ENCODE measurements around the gene KRTAP10-4. TPM values are rescaled to one million over a fixed set of nuclear protein-coding genes. Genes with fewer than 3 reads are reported as not detected.

The KRTAP10-4 gene
- polyA plus RNA-seq, 2 of the 4 experiments (the other 2 are of a cell fraction), result not detected

DNA sequence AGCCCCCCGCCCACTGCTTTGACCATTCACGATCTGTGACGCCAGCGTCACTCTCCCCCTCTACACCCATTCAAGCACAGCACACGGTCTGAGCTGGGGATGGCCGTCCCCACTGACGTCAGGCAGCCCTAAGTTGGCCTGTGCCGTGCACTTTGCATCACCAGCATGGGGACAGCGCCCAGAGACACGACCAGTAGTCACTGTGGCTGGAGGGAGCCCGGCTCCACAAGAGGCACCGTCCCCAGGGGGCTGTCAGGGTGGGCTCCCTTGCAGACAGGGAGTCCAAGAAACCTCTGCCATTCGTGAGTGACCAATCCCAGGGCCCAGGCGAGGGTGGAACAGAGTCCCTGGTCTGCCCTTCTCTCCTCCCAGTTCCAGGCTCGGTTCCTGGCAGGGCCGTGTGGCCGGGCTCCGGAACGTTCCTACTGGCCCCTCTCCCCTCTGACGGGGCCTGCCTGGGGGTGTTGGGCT, 40.7 kb downstream of the KRTAP10-4 start:
- CTCF ChIA-PET, result no interaction called here
- ATAC-seq, result no peak; a peak in 1 of 6 replicates

DNA sequence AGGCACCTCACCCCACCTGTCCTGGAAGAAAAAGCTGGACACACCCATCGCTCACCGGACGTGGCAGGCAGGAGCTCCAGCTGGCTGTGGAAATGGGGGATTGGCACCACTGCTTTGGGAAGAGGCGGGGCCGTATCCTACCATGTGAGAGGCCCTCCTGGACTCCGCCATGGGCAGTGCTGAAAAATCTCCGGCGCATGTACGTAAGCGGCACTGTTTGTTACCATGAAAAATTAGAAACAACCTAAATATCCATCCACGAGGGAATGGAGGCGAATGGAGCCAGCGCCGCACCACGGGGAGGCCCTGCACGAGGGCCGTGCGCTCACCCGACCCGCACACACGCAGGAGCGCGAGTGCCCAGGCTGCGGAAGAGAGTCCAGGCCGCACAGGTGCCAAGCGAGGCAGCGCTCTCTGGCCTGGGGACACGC, 41.4 kb downstream of the KRTAP10-4 start:
- DNase-seq (ENCODE audit: low read depth in 1 of 2, low spot score in 1 of 2), result no peak
- no peak for FAIRE-seq
- no peak for ATAC-seq
- CTCF ChIA-PET, result interaction anchor here (0.6 kb wide), 2 partner anchors 24 to 62 kb away, joined by 3 to 5 read pairs; no protein-coding TSS in a partner anchor
- Histone ChIP-seq H3K27ac (no peak overlapping the region), H3K4me1 (no peaks in the 10 kb centered on the region), H3K9me3 (peaks cover 5% of the 10 kb centered on the region; the same call in 1 of the 3 replicates), H3K4me2 (no peak overlapping the region), H3K4me3 (no peak overlapping the region)
- TF ChIP-seq ZFP36 (IDR thresholded peaks at IDR 0.05; ENCODE audit: borderline replicate concordance, partially characterized antibody), result no peak
- TF ChIP-seq, protein P1, sequence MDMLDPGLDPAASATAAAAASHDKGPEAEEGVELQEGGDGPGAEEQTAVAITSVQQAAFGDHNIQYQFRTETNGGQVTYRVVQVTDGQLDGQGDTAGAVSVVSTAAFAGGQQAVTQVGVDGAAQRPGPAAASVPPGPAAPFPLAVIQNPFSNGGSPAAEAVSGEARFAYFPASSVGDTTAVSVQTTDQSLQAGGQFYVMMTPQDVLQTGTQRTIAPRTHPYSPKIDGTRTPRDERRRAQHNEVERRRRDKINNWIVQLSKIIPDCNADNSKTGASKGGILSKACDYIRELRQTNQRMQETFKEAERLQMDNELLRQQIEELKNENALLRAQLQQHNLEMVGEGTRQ (IDR thresholded peaks at IDR 0.05), result no peak
- no peak for TF ChIP-seq NFE2L2 (conservative IDR thresholded peaks at IDR 0.05; ENCODE audit: low read length)
- TF ChIP-seq, protein P2, sequence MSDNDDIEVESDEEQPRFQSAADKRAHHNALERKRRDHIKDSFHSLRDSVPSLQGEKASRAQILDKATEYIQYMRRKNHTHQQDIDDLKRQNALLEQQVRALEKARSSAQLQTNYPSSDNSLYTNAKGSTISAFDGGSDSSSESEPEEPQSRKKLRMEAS (IDR thresholded peaks at IDR 0.05), result no peak
- no peak for TF ChIP-seq RAD21 (conservative IDR thresholded peaks at IDR 0.05 in 1 of 2, IDR thresholded peaks at IDR 0.05 in 1 of 2)
- no peak for TF ChIP-seq CBX2 (IDR thresholded peaks at IDR 0.05; ENCODE audit: borderline replicate concordance, low read depth)
- TF ChIP-seq FOSL2 (IDR thresholded peaks at IDR 0.05), result no peak
- no peak for TF ChIP-seq FOSL2 (CRISPR knock-in tag; IDR thresholded peaks at IDR 0.05)
- no peak for TF ChIP-seq GATA3 (IDR thresholded peaks at IDR 0.05; ENCODE audit: borderline replicate concordance)
- TF ChIP-seq SMC3 (IDR thresholded peaks at IDR 0.05), result no peak
- no peak for TF ChIP-seq CBX8 (IDR thresholded peaks at IDR 0.05)
- TF ChIP-seq TP53 (CRISPR knock-in tag; IDR thresholded peaks at IDR 0.05), result no peak
- TF ChIP-seq, protein P3, sequence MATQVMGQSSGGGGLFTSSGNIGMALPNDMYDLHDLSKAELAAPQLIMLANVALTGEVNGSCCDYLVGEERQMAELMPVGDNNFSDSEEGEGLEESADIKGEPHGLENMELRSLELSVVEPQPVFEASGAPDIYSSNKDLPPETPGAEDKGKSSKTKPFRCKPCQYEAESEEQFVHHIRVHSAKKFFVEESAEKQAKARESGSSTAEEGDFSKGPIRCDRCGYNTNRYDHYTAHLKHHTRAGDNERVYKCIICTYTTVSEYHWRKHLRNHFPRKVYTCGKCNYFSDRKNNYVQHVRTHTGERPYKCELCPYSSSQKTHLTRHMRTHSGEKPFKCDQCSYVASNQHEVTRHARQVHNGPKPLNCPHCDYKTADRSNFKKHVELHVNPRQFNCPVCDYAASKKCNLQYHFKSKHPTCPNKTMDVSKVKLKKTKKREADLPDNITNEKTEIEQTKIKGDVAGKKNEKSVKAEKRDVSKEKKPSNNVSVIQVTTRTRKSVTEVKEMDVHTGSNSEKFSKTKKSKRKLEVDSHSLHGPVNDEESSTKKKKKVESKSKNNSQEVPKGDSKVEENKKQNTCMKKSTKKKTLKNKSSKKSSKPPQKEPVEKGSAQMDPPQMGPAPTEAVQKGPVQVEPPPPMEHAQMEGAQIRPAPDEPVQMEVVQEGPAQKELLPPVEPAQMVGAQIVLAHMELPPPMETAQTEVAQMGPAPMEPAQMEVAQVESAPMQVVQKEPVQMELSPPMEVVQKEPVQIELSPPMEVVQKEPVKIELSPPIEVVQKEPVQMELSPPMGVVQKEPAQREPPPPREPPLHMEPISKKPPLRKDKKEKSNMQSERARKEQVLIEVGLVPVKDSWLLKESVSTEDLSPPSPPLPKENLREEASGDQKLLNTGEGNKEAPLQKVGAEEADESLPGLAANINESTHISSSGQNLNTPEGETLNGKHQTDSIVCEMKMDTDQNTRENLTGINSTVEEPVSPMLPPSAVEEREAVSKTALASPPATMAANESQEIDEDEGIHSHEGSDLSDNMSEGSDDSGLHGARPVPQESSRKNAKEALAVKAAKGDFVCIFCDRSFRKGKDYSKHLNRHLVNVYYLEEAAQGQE (IDR thresholded peaks at IDR 0.05), result no peak
- TF ChIP-seq POLR2A (IDR thresholded peaks at IDR 0.05; ENCODE audit: low read length), result no peak
- TF ChIP-seq EHMT2 (IDR thresholded peaks at IDR 0.05; ENCODE audit: low read depth), result no peak
- TF ChIP-seq CHD4 (IDR thresholded peaks at IDR 0.05; ENCODE audit: borderline replicate concordance), result no peak
- TF ChIP-seq, protein P4, sequence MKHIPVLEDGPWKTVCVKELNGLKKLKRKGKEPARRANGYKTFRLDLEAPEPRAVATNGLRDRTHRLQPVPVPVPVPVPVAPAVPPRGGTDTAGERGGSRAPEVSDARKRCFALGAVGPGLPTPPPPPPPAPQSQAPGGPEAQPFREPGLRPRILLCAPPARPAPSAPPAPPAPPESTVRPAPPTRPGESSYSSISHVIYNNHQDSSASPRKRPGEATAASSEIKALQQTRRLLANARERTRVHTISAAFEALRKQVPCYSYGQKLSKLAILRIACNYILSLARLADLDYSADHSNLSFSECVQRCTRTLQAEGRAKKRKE (CRISPR knock-in tag; IDR thresholded peaks at IDR 0.05; ENCODE audit: low read depth), result no peak
- TF ChIP-seq, protein P5, sequence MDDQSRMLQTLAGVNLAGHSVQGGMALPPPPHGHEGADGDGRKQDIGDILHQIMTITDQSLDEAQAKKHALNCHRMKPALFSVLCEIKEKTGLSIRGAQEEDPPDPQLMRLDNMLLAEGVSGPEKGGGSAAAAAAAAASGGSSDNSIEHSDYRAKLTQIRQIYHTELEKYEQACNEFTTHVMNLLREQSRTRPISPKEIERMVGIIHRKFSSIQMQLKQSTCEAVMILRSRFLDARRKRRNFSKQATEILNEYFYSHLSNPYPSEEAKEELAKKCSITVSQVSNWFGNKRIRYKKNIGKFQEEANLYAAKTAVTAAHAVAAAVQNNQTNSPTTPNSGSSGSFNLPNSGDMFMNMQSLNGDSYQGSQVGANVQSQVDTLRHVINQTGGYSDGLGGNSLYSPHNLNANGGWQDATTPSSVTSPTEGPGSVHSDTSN (IDR thresholded peaks at IDR 0.05), result no peak
- no peak for TF ChIP-seq HOXB13 (CRISPR knock-in tag; IDR thresholded peaks at IDR 0.05; ENCODE audit: low read depth)
- no peak for TF ChIP-seq BHLHE40 (IDR thresholded peaks at IDR 0.05; ENCODE audit: low read depth, low read length)
- TF ChIP-seq ZC3H11A (IDR thresholded peaks at IDR 0.05), result no peak
- WGBS (ENCODE audit: missing lambda C conversion rate), result 68% methylated on average over 23 of the region's 28 CpGs
- POLR2A ChIA-PET, result no interaction called here

More for the DNA sequence above, 40.7 kb downstream of the KRTAP10-4 start:
- no peak for TF ChIP-seq CEBPB (IDR thresholded peaks at IDR 0.05)
- TF ChIP-seq, protein P4 (CRISPR knock-in tag; IDR thresholded peaks at IDR 0.05; ENCODE audit: low read depth), result no peak
- TF ChIP-seq KDM5A (IDR thresholded peaks at IDR 0.05), result no peak
- FAIRE-seq, result no peak
- no peak for DNase-seq (ENCODE audit: low read depth in 1 of 2, low spot score in 1 of 2)
- POLR2A ChIA-PET, result no interaction called here
- Histone ChIP-seq H3K4me1 (no peaks in the 10 kb centered on the region), H3K4me2 (no peak overlapping the region), H3K9me3 (peaks cover 5% of the 10 kb centered on the region; the same call in 1 of the 3 replicates), H3K4me3 (no peak overlapping the region), H3K27ac (no peak overlapping the region)
- 36% methylated on average over 5 of the region's 20 CpGs for WGBS (ENCODE audit: missing lambda C conversion rate)

All from A549 (cell line).